ENCODE results near the gene COPS2. TPM values are rescaled to one million over a fixed set of nuclear protein-coding genes. Genes with fewer than 3 reads are reported as not detected.
A peak's percentile ranks its signal among the peaks of the same experiment; 100 is the strongest.

The COPS2 gene
- total and polyA plus RNA-seq, 9 of the 15 experiments (the other 6 are each of a cell fraction or from before 2014, with no cell fraction given) = 66.4 to 154 (median 117) TPM

- TF ChIP-seq ZBTB34 (CRISPR knock-in tag; IDR thresholded peaks at IDR 0.05) (no peak), ESRRA (IDR thresholded peaks at IDR 0.05; ENCODE audit: borderline replicate concordance, low read depth) (peak; percentile 13; the same call in 1 of the 2 replicates), BACH1 (tag; IDR thresholded peaks at IDR 0.05) (peak; percentile 41; the same call in 1 of the 2 replicates), TBL1XR1 (IDR thresholded peaks at IDR 0.05; ENCODE audit: low read length in 2 of 2) (peak; percentile 59 to 89; a peak in 2 of 4 replicates), EP400 (IDR thresholded peaks at IDR 0.05) (peak; percentile 97), HNRNPH1 (optimal IDR thresholded peaks at IDR 0.05; ENCODE audit: low read depth, low read length) (no peak), TCF7L2 (IDR thresholded peaks at IDR 0.05; ENCODE audit: low read depth, low read length) (no peak), CBFB (CRISPR knock-in tag; IDR thresholded peaks at IDR 0.05) (no peak), TSHZ1 (CRISPR knock-in tag; IDR thresholded peaks at IDR 0.05) (no peak), ZNF766 (CRISPR knock-in tag; conservative IDR thresholded peaks at IDR 0.05) (peak; percentile 69; the same call in 1 of the 2 replicates), ZNF436 (CRISPR knock-in tag; IDR thresholded peaks at IDR 0.05) (no peak), NFE2L1 (tag; IDR thresholded peaks at IDR 0.05; ENCODE audit: borderline replicate concordance, low read depth) (no peak), ZNF3 (CRISPR knock-in tag; IDR thresholded peaks at IDR 0.05) (no peak), RBM22 (IDR thresholded peaks at IDR 0.05; ENCODE audit: low read depth, low read length, poor library complexity, severe bottlenecking) (no peak), RAD51 (IDR thresholded peaks at IDR 0.05; ENCODE audit: borderline replicate concordance, low read depth) (peak; percentile 36; the same call in 1 of the 2 replicates), SMAD1 (IDR thresholded peaks at IDR 0.05; ENCODE audit: low read depth, low read length, partially characterized antibody) (peak; percentile 53)
- TF ChIP-seq, protein P1, sequence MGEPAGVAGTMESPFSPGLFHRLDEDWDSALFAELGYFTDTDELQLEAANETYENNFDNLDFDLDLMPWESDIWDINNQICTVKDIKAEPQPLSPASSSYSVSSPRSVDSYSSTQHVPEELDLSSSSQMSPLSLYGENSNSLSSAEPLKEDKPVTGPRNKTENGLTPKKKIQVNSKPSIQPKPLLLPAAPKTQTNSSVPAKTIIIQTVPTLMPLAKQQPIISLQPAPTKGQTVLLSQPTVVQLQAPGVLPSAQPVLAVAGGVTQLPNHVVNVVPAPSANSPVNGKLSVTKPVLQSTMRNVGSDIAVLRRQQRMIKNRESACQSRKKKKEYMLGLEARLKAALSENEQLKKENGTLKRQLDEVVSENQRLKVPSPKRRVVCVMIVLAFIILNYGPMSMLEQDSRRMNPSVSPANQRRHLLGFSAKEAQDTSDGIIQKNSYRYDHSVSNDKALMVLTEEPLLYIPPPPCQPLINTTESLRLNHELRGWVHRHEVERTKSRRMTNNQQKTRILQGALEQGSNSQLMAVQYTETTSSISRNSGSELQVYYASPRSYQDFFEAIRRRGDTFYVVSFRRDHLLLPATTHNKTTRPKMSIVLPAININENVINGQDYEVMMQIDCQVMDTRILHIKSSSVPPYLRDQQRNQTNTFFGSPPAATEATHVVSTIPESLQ (CRISPR knock-in tag; IDR thresholded peaks at IDR 0.05) = peak; percentile 77
- TF ChIP-seq, protein P2, sequence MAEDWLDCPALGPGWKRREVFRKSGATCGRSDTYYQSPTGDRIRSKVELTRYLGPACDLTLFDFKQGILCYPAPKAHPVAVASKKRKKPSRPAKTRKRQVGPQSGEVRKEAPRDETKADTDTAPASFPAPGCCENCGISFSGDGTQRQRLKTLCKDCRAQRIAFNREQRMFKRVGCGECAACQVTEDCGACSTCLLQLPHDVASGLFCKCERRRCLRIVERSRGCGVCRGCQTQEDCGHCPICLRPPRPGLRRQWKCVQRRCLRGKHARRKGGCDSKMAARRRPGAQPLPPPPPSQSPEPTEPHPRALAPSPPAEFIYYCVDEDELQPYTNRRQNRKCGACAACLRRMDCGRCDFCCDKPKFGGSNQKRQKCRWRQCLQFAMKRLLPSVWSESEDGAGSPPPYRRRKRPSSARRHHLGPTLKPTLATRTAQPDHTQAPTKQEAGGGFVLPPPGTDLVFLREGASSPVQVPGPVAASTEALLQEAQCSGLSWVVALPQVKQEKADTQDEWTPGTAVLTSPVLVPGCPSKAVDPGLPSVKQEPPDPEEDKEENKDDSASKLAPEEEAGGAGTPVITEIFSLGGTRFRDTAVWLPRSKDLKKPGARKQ (CRISPR knock-in tag; IDR thresholded peaks at IDR 0.05) = no peak
Measured at GRCh38 chr15:49169880-49170597, 14.6 kb upstream of the COPS2 start, which contains the start of gene GALK2 (continued).
